ENCODE data around the gene CCDC47.

The CCDC47 gene

GRCh38 chr17:63714550-63715277, 58.7 kb downstream of the CCDC47 start:
- no peaks in the 10 kb centered on the region for H3K9me2 ChIP-seq (replicated peaks; ENCODE audit: insufficient read depth, low read length)
- H2AFZ ChIP-seq (ENCODE audit: low read depth, low read length, severe bottlenecking): no peak overlapping the region
- H3K36me3 ChIP-seq (ENCODE audit: low read length): 0 out of 2 replicates have a peak, but pooled peaks cover 3% of the 10 kb centered on the region
- H3K79me2 ChIP-seq (ENCODE audit: insufficient read depth, low read length): no peaks in the 10 kb centered on the region
- H3F3A ChIP-seq (ENCODE audit: insufficient read depth): no peaks in the 10 kb centered on the region
- no peak overlapping the region for H3K27ac ChIP-seq (ENCODE audit: low read depth, low read length)
- H3K9me3 ChIP-seq (ENCODE audit: insufficient read depth, low read length): no peaks in the 10 kb centered on the region
- no peak overlapping the region for H3K4me2 ChIP-seq (ENCODE audit: low read depth, low read length, poor library complexity, severe bottlenecking)
- H4K20me1 ChIP-seq (ENCODE audit: low read depth, low read length): no peaks in the 10 kb centered on the region
- H3K9ac ChIP-seq (ENCODE audit: low read length): no peak overlapping the region
- TF ChIP-seq CTCF (IDR thresholded peaks at IDR 0.05; ENCODE audit: insufficient read depth, low read length, poor library complexity, severe bottlenecking) (no peak), EZH2phosphoT487 (conservative IDR thresholded peaks at IDR 0.05; ENCODE audit: low read length) (no peak)
- H3K4me3 ChIP-seq (ENCODE audit: insufficient read depth, low read length, poor library complexity, severe bottlenecking): no peak overlapping the region
- H3K27me3 ChIP-seq (ENCODE audit: low read length): no peaks in the 10 kb centered on the region

GRCh38 chr17:63709110-63709509, 64.3 kb downstream of the CCDC47 start:
- H2AFZ ChIP-seq (ENCODE audit: low read depth, low read length, severe bottlenecking): no peak overlapping the region
- no peak overlapping the region for H3K27ac ChIP-seq (ENCODE audit: low read depth, low read length)
- H3K9ac ChIP-seq (ENCODE audit: low read length): no peak overlapping the region
- H3K4me2 ChIP-seq (ENCODE audit: low read depth, low read length, poor library complexity, severe bottlenecking): no peak overlapping the region
- 0 out of 2 replicates have a peak, but pooled peaks cover 3% of the 10 kb centered on the region for H3K36me3 ChIP-seq (ENCODE audit: low read length)
- H4K20me1 ChIP-seq (ENCODE audit: low read depth, low read length): no peaks in the 10 kb centered on the region
- no peak for TF ChIP-seq EZH2phosphoT487 (conservative IDR thresholded peaks at IDR 0.05; ENCODE audit: low read length)
- no peak for TF ChIP-seq CTCF (IDR thresholded peaks at IDR 0.05; ENCODE audit: insufficient read depth, low read length, poor library complexity, severe bottlenecking)
- peaks cover 6% of the 10 kb centered on the region for H3F3A ChIP-seq (ENCODE audit: insufficient read depth)
- no peaks in the 10 kb centered on the region for H3K9me3 ChIP-seq (ENCODE audit: insufficient read depth, low read length)
- no peak overlapping the region for H3K4me3 ChIP-seq (ENCODE audit: insufficient read depth, low read length, poor library complexity, severe bottlenecking)
- H3K9me2 ChIP-seq (replicated peaks; ENCODE audit: insufficient read depth, low read length): no peaks in the 10 kb centered on the region
- no peaks in the 10 kb centered on the region for H3K27me3 ChIP-seq (ENCODE audit: low read length)
- H3K79me2 ChIP-seq (ENCODE audit: insufficient read depth, low read length): no peaks in the 10 kb centered on the region

GRCh38 chr17:63707151-63707550, 66.2 kb downstream of the CCDC47 start:
- Histone ChIP-seq H3F3A (ENCODE audit: insufficient read depth) (peaks cover 12% of the 10 kb centered on the region), H3K9me2 (replicated peaks; ENCODE audit: insufficient read depth, low read length) (no peaks in the 10 kb centered on the region), H3K27ac (ENCODE audit: low read depth, low read length) (no peak overlapping the region), H3K9ac (ENCODE audit: low read length) (no peak overlapping the region), H2AFZ (ENCODE audit: low read depth, low read length, severe bottlenecking) (no peak overlapping the region), H3K4me3 (ENCODE audit: insufficient read depth, low read length, poor library complexity, severe bottlenecking) (no peak overlapping the region), H3K79me2 (ENCODE audit: insufficient read depth, low read length) (no peaks in the 10 kb centered on the region), H3K9me3 (ENCODE audit: insufficient read depth, low read length) (no peaks in the 10 kb centered on the region), H3K27me3 (ENCODE audit: low read length) (no peaks in the 10 kb centered on the region), H3K4me2 (ENCODE audit: low read depth, low read length, poor library complexity, severe bottlenecking) (no peak overlapping the region), H4K20me1 (ENCODE audit: low read depth, low read length) (no peaks in the 10 kb centered on the region), H3K36me3 (ENCODE audit: low read length) (no peaks in the 10 kb centered on the region)
- TF ChIP-seq CTCF (IDR thresholded peaks at IDR 0.05; ENCODE audit: insufficient read depth, low read length, poor library complexity, severe bottlenecking) (no peak), EZH2phosphoT487 (conservative IDR thresholded peaks at IDR 0.05; ENCODE audit: low read length) (no peak)
